ENCODE data around the gene AMPH.

Gene AMPH

GRCh38 chr7:38546763-38547162 is 84.4 kb downstream of the AMPH start:
- no peak overlapping the region for H3K4me3 ChIP-seq (replicated peaks in 1 of 2; ENCODE audit: low read depth in 2 of 2, low read length in 2 of 2)
- DNase-seq (ENCODE audit: low read depth in 2 of 2): no peak
- TF ChIP-seq, protein P1, sequence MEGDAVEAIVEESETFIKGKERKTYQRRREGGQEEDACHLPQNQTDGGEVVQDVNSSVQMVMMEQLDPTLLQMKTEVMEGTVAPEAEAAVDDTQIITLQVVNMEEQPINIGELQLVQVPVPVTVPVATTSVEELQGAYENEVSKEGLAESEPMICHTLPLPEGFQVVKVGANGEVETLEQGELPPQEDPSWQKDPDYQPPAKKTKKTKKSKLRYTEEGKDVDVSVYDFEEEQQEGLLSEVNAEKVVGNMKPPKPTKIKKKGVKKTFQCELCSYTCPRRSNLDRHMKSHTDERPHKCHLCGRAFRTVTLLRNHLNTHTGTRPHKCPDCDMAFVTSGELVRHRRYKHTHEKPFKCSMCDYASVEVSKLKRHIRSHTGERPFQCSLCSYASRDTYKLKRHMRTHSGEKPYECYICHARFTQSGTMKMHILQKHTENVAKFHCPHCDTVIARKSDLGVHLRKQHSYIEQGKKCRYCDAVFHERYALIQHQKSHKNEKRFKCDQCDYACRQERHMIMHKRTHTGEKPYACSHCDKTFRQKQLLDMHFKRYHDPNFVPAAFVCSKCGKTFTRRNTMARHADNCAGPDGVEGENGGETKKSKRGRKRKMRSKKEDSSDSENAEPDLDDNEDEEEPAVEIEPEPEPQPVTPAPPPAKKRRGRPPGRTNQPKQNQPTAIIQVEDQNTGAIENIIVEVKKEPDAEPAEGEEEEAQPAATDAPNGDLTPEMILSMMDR (IDR thresholded peaks at IDR 0.05; ENCODE audit: low read depth, low read length): no peak

DNA sequence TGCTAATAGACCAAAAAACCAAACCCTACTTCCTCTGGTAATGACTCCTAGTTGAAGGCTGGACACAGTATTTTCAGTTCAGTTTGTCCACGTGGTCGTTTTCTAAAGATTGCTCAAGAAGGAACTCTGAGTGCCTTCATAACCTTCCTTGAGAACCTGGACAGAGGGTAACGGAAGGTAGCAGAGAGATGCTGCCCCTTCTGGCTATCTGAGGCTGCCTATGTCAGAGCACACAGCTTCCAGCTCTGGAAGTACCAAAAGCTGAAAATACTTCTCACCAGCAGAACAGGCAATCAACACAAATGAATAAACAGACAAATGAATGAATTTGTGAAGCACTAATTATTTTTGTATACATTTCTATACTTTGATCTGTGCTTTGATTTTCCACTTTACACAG is 85.2 kb downstream of the AMPH start:
- TF ChIP-seq, protein P1 (IDR thresholded peaks at IDR 0.05; ENCODE audit: low read depth, low read length): no peak
- DNase-seq (ENCODE audit: low read depth in 2 of 2): no peak
- no peak overlapping the region for H3K4me3 ChIP-seq (replicated peaks in 1 of 2; ENCODE audit: low read depth in 2 of 2, low read length in 2 of 2)

- no peak overlapping the region for H3K4me3 ChIP-seq (replicated peaks in 1 of 2; ENCODE audit: low read depth in 2 of 2, low read length in 2 of 2)
- TF ChIP-seq, protein P1 (IDR thresholded peaks at IDR 0.05; ENCODE audit: low read depth, low read length): no peak
- no peak for DNase-seq (ENCODE audit: low read depth in 2 of 2)
These were observed 89.0 kb downstream of the AMPH start for GRCh38 chr7:38542156-38542555.

DNA sequence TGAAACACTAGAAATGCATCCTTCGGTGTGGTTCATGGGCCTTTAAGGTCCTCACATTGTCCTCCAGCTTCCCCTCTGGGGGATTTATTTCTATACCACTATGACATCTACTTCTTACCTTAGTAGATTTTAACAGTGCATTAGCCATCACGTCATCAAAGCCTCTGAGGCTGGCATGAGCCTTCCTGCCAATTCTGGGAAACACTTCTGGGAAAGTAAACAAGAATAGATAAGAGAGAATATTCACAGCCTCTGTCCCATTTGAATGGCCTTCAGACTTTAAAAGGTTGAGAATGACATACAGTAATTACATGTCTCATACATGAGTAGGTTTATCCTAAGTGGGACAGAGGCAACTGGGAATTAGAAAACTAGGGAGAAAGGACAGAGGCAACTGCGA is 89.7 kb downstream of the AMPH start:
- TF ChIP-seq, protein P1 (IDR thresholded peaks at IDR 0.05; ENCODE audit: low read depth, low read length): no peak
- no peak overlapping the region for H3K4me3 ChIP-seq (replicated peaks in 1 of 2; ENCODE audit: low read depth in 2 of 2, low read length in 2 of 2)
- no peak for DNase-seq (ENCODE audit: low read depth in 2 of 2)

DNA sequence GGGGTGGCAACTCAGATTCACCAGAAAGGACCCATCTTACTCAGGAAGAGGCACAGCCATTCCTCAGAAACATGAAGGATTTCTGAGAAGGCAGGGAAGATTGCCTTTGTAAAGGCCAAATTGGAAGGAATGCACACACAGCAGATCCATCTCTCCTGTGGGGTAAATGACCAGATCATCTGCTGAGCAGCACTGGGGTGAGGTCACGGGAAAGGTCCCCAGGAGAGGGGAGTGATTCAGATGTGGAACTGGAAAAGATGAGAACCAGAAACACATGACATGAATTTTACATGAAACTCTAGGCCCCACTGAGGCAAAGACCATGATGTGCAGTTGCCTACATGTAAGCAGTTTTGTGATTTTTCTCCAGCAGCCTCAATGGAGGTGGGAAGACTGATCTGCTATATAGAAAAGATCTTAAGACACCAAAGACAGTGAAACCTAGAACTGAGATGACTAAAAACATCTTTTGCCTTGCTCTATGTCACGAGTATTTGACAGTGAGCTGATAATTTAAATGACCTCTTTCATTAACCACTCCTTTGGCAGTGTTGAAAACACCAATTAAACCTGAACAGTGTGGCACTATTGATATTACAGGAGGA is 91.6 kb downstream of the AMPH start:
- TF ChIP-seq, protein P1 (IDR thresholded peaks at IDR 0.05; ENCODE audit: low read depth, low read length): no peak
- DNase-seq (ENCODE audit: low read depth in 2 of 2): no peak

GRCh38 chr7:38535073-38535472 is 96.1 kb downstream of the AMPH start:
- DNase-seq (ENCODE audit: low read depth in 2 of 2): no peak
- H3K4me3 ChIP-seq (replicated peaks in 1 of 2; ENCODE audit: low read depth in 2 of 2, low read length in 2 of 2): no peak overlapping the region
- TF ChIP-seq, protein P1 (IDR thresholded peaks at IDR 0.05; ENCODE audit: low read depth, low read length): no peak

More for the DNA sequence above, 91.6 kb downstream of the AMPH start:
- H3K4me3 ChIP-seq (replicated peaks in 1 of 2; ENCODE audit: low read depth in 2 of 2, low read length in 2 of 2): no peak overlapping the region

- DNase-seq (ENCODE audit: low read depth in 2 of 2): no peak
- TF ChIP-seq, protein P1 (IDR thresholded peaks at IDR 0.05; ENCODE audit: low read depth, low read length): no peak
- H3K4me3 ChIP-seq (replicated peaks in 1 of 2; ENCODE audit: low read depth in 2 of 2, low read length in 2 of 2): no peak overlapping the region
These were observed 105.3 kb downstream of the AMPH start for GRCh38 chr7:38525857-38526256.
